K562 (cell line): ENCODE data around the gene HOXB6. TPM values are rescaled to one million over a fixed set of nuclear protein-coding genes. Genes with fewer than 3 reads are reported as not detected.

Experiments
- ATF1 ChIP-seq, 2 experiments: fragments of 450-650 bp in 1 of 2; IDR thresholded peaks; 2 replicates each; pipeline ENCODE4 v1.6.1; 2016; ENCODE audit warnings: missing compliant biosample characterization in 1 of 2, missing genetic modification characterization in 1 of 2
- BRF1 ChIP-seq: IDR thresholded peaks from 3 replicates; pipeline ENCODE4 v1.6.1; 2011; ENCODE audit warnings: borderline replicate concordance, mild to moderate bottlenecking; ENCODE audit not compliant: insufficient read length; ENCODE audit errors: extremely low read depth
- MBD2 ChIP-seq: sonication (generic); IDR thresholded peaks from 2 replicates; pipeline ENCODE4 v1.6.1; 2016; ENCODE audit warnings: low read depth, borderline replicate concordance
- MITF ChIP-seq: IDR thresholded peaks from 2 replicates; pipeline ENCODE4 v1.6.1; 2014; ENCODE audit warnings: antibody characterized with exemption
- NRF1 ChIP-seq, 2 experiments: fragments of 450-650 bp; IDR thresholded peaks in 1 of 2; conservative IDR thresholded peaks in 1 of 2; 2 replicates each; pipeline ENCODE4 v1.6.1; 2014; ENCODE audit warnings: mild to moderate bottlenecking in 2 of 2
- RBM15 ChIP-seq: fragments of 200-400 bp; formaldehyde crosslinking; IDR thresholded peaks from 2 replicates; pipeline ENCODE4 v1.6.1; 2018; ENCODE audit warnings: mild to moderate bottlenecking, low read length, moderate library complexity; ENCODE audit not compliant: insufficient read depth
- RCOR1 ChIP-seq, 2 experiments: IDR thresholded peaks; 2 replicates each; pipeline ENCODE4 v1.6.1; 2012; ENCODE audit warnings: low read depth in 2 of 2, low read length in 2 of 2, borderline replicate concordance in 1 of 2, improper control_type of control experiment in 1 of 2
- RNF2 ChIP-seq: sonication (generic); IDR thresholded peaks from 2 replicates; pipeline ENCODE4 v1.6.1; 2016
- SIN3A ChIP-seq, 2 experiments: fragments of 150-350 bp in 1 of 2; IDR thresholded peaks; 2 replicates each; pipeline ENCODE4 v1.6.1; 2011 to 2016; ENCODE audit warnings: borderline replicate concordance in 2 of 2, low read depth in 2 of 2, low read length in 2 of 2, mild to moderate bottlenecking in 2 of 2, moderate library complexity in 2 of 2; ENCODE audit not compliant: control insufficient read depth in 1 of 2
- TCF7 ChIP-seq: sonication (generic); IDR thresholded peaks from 2 replicates; pipeline ENCODE4 v1.6.1; 2016; ENCODE audit warnings: antibody characterized with exemption, borderline replicate concordance
- TOE1 ChIP-seq, 2 experiments: fragments of 450-650 bp in 1 of 2; sonication (generic) in 1 of 2; formaldehyde crosslinking in 1 of 2; IDR thresholded peaks; 2 replicates each; pipeline versions ENCODE4 v1.7.1 to v1.8.0; 2016 to 2022; ENCODE audit warnings: borderline replicate concordance in 2 of 2, mild to moderate bottlenecking in 2 of 2, antibody characterized with exemption in 1 of 2, inconsistent platforms in 1 of 2, low read depth in 1 of 2, missing genetic modification reagents in 1 of 2, moderate library complexity in 1 of 2
- ZNF133 ChIP-seq: fragments of 250-450 bp; sonication (Bioruptor Pico); IDR thresholded peaks from 2 replicates; pipeline ENCODE4 v1.4.0; 2020; ENCODE audit warnings: mild to moderate bottlenecking
- ZNF316 ChIP-seq: fragments of 450-650 bp; IDR thresholded peaks from 2 replicates; pipeline ENCODE4 v1.6.1; 2016
- polyA plus RNA-seq, 8 experiments: library from polyadenylated mRNA; depleted of rRNA in 4 of 8; stranded (reverse) in 5 of 8; unstranded in 3 of 8; fragments of >200 nt; fragmentation: Nextera tagmentation in 2 of 8; fragmentation: Illumina TruSeq in 1 of 8; extraction: Ambion mirVana in 2 of 8; extraction: Trizol in 1 of 8; gene quantifications; 2 replicates each; pipeline versions ENCODE4 v1.2.1 to v1.2.3, GENCODE V29; 2011 to 2014; ENCODE audit warnings: inconsistent platforms in 1 of 8, missing spikeins in 1 of 8
- total RNA-seq, 7 experiments: library from RNA; depleted of rRNA in 6 of 7; stranded (reverse); fragments of >200 nt in 6 of 7; fragmentation: Illumina TruSeq in 2 of 7; extraction: Trizol in 2 of 7; gene quantifications; 2 replicates each; pipeline versions ENCODE4 v1.2.1 to v1.2.3, GENCODE V29; 2011 to 2021; ENCODE audit warnings: low replicate concordance in 1 of 7
- TF ChIP-seq, protein P1 (sequence below), 2 experiments: fragments of 450-650 bp; IDR thresholded peaks; 2 replicates each; pipeline ENCODE4 v1.6.1; 2018; ENCODE audit warnings: mild to moderate bottlenecking in 2 of 2, low read depth in 1 of 2; ENCODE audit not compliant: partially characterized antibody in 2 of 2
- TF ChIP-seq, protein P2 (sequence below): fragments of 450-650 bp; IDR thresholded peaks from 2 replicates; pipeline ENCODE4 v1.6.1; 2017; ENCODE audit warnings: antibody characterized with exemption, mild to moderate bottlenecking

Gene HOXB6
- total and polyA plus RNA-seq, 9 of the 15 experiments (the other 6 are each of a cell fraction or from before 2014, with no cell fraction given) = 1.2 to 14.8 (median 4.9) TPM

- TF ChIP-seq, protein P1, sequence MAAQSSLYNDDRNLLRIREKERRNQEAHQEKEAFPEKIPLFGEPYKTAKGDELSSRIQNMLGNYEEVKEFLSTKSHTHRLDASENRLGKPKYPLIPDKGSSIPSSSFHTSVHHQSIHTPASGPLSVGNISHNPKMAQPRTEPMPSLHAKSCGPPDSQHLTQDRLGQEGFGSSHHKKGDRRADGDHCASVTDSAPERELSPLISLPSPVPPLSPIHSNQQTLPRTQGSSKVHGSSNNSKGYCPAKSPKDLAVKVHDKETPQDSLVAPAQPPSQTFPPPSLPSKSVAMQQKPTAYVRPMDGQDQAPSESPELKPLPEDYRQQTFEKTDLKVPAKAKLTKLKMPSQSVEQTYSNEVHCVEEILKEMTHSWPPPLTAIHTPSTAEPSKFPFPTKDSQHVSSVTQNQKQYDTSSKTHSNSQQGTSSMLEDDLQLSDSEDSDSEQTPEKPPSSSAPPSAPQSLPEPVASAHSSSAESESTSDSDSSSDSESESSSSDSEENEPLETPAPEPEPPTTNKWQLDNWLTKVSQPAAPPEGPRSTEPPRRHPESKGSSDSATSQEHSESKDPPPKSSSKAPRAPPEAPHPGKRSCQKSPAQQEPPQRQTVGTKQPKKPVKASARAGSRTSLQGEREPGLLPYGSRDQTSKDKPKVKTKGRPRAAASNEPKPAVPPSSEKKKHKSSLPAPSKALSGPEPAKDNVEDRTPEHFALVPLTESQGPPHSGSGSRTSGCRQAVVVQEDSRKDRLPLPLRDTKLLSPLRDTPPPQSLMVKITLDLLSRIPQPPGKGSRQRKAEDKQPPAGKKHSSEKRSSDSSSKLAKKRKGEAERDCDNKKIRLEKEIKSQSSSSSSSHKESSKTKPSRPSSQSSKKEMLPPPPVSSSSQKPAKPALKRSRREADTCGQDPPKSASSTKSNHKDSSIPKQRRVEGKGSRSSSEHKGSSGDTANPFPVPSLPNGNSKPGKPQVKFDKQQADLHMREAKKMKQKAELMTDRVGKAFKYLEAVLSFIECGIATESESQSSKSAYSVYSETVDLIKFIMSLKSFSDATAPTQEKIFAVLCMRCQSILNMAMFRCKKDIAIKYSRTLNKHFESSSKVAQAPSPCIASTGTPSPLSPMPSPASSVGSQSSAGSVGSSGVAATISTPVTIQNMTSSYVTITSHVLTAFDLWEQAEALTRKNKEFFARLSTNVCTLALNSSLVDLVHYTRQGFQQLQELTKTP (IDR thresholded peaks at IDR 0.05; ENCODE audit: low read depth in 1 of 2, partially characterized antibody in 2 of 2) = peak; percentile 57 to 75
- no peak for TF ChIP-seq RBM15
- TF ChIP-seq ATF1 (CRISPR knock-in tag; IDR thresholded peaks at IDR 0.05) = no peak
- no peak for TF ChIP-seq ATF1 (tag; IDR thresholded peaks at IDR 0.05)
- peak; percentile 13 to 25; a peak in 1 of 4 replicates for TF ChIP-seq NRF1 (conservative IDR thresholded peaks at IDR 0.05 in 1 of 2, IDR thresholded peaks at IDR 0.05 in 1 of 2)
- TF ChIP-seq TOE1 (IDR thresholded peaks at IDR 0.05; ENCODE audit: borderline replicate concordance) = no peak
- no peak for TF ChIP-seq TOE1 (CRISPR knock-in tag; IDR thresholded peaks at IDR 0.05; ENCODE audit: borderline replicate concordance, low read depth)
- TF ChIP-seq SIN3A (IDR thresholded peaks at IDR 0.05; ENCODE audit: borderline replicate concordance in 2 of 2, control insufficient read depth in 1 of 2, low read depth in 2 of 2, low read length in 2 of 2) = 0 out of 4 replicates have a peak, but pooled peaks of 1 of the 2 experiments have one; percentile 27
- no peak for TF ChIP-seq ZNF133 (CRISPR knock-in tag)
- peak; percentile 92 for TF ChIP-seq RNF2
- no peak for TF ChIP-seq ZNF316
- no peak for TF ChIP-seq TCF7
- no peak for TF ChIP-seq BRF1
- TF ChIP-seq, protein P2, sequence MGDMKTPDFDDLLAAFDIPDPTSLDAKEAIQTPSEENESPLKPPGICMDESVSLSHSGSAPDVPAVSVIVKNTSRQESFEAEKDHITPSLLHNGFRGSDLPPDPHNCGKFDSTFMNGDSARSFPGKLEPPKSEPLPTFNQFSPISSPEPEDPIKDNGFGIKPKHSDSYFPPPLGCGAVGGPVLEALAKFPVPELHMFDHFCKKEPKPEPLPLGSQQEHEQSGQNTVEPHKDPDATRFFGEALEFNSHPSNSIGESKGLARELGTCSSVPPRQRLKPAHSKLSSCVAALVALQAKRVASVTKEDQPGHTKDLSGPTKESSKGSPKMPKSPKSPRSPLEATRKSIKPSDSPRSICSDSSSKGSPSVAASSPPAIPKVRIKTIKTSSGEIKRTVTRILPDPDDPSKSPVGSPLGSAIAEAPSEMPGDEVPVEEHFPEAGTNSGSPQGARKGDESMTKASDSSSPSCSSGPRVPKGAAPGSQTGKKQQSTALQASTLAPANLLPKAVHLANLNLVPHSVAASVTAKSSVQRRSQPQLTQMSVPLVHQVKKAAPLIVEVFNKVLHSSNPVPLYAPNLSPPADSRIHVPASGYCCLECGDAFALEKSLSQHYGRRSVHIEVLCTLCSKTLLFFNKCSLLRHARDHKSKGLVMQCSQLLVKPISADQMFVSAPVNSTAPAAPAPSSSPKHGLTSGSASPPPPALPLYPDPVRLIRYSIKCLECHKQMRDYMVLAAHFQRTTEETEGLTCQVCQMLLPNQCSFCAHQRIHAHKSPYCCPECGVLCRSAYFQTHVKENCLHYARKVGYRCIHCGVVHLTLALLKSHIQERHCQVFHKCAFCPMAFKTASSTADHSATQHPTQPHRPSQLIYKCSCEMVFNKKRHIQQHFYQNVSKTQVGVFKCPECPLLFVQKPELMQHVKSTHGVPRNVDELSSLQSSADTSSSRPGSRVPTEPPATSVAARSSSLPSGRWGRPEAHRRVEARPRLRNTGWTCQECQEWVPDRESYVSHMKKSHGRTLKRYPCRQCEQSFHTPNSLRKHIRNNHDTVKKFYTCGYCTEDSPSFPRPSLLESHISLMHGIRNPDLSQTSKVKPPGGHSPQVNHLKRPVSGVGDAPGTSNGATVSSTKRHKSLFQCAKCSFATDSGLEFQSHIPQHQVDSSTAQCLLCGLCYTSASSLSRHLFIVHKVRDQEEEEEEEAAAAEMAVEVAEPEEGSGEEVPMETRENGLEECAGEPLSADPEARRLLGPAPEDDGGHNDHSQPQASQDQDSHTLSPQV = no peak
- peak; percentile 42; the same call in 1 of the 2 replicates for TF ChIP-seq MBD2
- TF ChIP-seq RCOR1 (IDR thresholded peaks at IDR 0.05; ENCODE audit: borderline replicate concordance in 1 of 2, low read depth in 2 of 2, low read length in 2 of 2) = peak; percentile 72 to 93
- TF ChIP-seq MITF = peak; percentile 78
Measured at GRCh38 chr17:48555258-48556228, 49.2 kb downstream of the HOXB6 start (continued).
